Stimulated activated naive CD8-positive, alpha-beta T cell treated with anti-CD3 and anti-CD28 coated beads, Interleukin-15, Interleukin-2, amounts not matched to agents 100 U/mL and 50 U/mL, for 24 hours (primary cell): ENCODE results near the gene DHODH.
"Not testable (repeated sequence)": the region's sequence is repeated elsewhere in the genome, so short reads cannot be mapped to it uniquely, and the experiment has no call there.

Source experiments
- ATAC-seq: fragments of 150-1000 bp; cut with Tn5 transposase; one replicate; pipeline ENCODE4 v1.10.0; 2021
- DNase-seq: peaks from one replicate; pipeline ENCODE4 v3.0.0; 2021

DHODH gene

GRCh38 chr16:72008424-72009216, at the start of gene DHODH:
DHODH (plus strand) TSS chr16:72008744; CDS start chr16:72008765, 21 bp downstream.
- DNase-seq: peak; percentile 98
- ATAC-seq: peak; percentile 99

GRCh38 chr16:71961066-71962039, 47.2 kb upstream of the DHODH start:
- peak; percentile 89 for ATAC-seq

GRCh38 chr16:71963125-71963875, 45.2 kb upstream of the DHODH start:
- DNase-seq (no peak), ATAC-seq (no peak)

More at GRCh38 chr16:71961066-71962039, 47.2 kb upstream of the DHODH start:
- DNase-seq: peak; percentile 83

GRCh38 chr16:71965223-71965622, 43.3 kb upstream of the DHODH start:
- DNase-seq: no peak
- ATAC-seq: no peak

GRCh38 chr16:71966932-71967331, 41.6 kb upstream of the DHODH start:
- no peak for ATAC-seq
- DNase-seq: no peak

GRCh38 chr16:71969353-71969752, 39.2 kb upstream of the DHODH start:
- ATAC-seq (no peak), DNase-seq (no peak)

- no peak for ATAC-seq
- no peak for DNase-seq
Observed at GRCh38 chr16:71971571-71971970, 37.0 kb upstream of the DHODH start.

- ATAC-seq: no peak
- no peak for DNase-seq
Observed at GRCh38 chr16:71972356-71972755, 36.2 kb upstream of the DHODH start.

GRCh38 chr16:71973001-71973400, 35.5 kb upstream of the DHODH start:
- ATAC-seq (no peak), DNase-seq (no peak)

GRCh38 chr16:71974068-71974818, 34.3 kb upstream of the DHODH start:
- DNase-seq (no peak), ATAC-seq (no peak)

- ATAC-seq (no peak), DNase-seq (no peak)
Observed at GRCh38 chr16:71985262-71985974, 23.1 kb upstream of the DHODH start.

GRCh38 chr16:71986131-71986530, 22.4 kb upstream of the DHODH start:
- ATAC-seq: no peak
- no peak for DNase-seq

GRCh38 chr16:71995038-71995437, 13.5 kb upstream of the DHODH start:
- no peak for DNase-seq
- ATAC-seq: no peak

GRCh38 chr16:71997578-71997977, 11.0 kb upstream of the DHODH start:
- not testable (repeated sequence) for DNase-seq, ATAC-seq

- DNase-seq (no peak), ATAC-seq (no peak)
Observed at GRCh38 chr16:72001180-72001874, 7.2 kb upstream of the DHODH start.

GRCh38 chr16:72002619-72003018, 5.9 kb upstream of the DHODH start:
- no peak for DNase-seq

GRCh38 chr16:72008065-72008423, 500 bp upstream of the DHODH start:
- not testable (repeated sequence) for ATAC-seq, DNase-seq

More at GRCh38 chr16:72002619-72003018, 5.9 kb upstream of the DHODH start:
- ATAC-seq: no peak

- ATAC-seq (no peak), DNase-seq (no peak)
Observed at GRCh38 chr16:72009779-72010178, 1.2 kb downstream of the DHODH start.

- no peak for ATAC-seq
- DNase-seq: no peak
Observed at GRCh38 chr16:72012607-72013006, 4.1 kb downstream of the DHODH start.

GRCh38 chr16:72013389-72013788, 4.8 kb downstream of the DHODH start:
- peak; percentile 29 for DNase-seq
- ATAC-seq: peak; percentile 20
